GM18507 (cell line): ENCODE results near the gene RS1.

Experiments used
- DNase-seq: peaks from one replicate; pipeline ENCODE4 v3.0.0; 2011; ENCODE audit warnings: low read depth; ENCODE audit not compliant: insufficient read length; ENCODE audit errors: extremely low spot score
- FAIRE-seq: peaks from 2 replicates; lab custom pipeline; 2011; peaks lifted over from hg19 to GRCh38; lab: Jason Lieb, UNC

The RS1 gene

DNA sequence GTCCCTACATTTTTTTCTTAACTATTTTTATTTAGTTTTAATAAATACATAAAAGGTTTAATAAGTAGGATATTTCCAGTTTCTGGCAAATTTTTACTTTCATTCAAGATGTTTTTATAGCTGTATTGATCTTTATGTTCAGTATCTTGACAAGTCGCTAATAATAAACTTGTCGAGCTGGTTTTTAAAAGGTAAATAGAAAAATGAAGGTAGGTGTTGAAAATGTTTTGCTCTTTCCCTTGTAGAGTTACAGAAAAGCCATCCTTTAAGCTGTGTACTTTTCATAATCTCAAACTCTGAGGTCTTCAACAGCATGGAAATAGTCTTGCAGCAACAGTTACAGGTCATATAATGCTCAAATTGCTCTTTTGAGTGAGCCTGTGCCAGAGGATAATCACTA is 52.6 kb downstream of the RS1 start:
- no peak for FAIRE-seq

DNA sequence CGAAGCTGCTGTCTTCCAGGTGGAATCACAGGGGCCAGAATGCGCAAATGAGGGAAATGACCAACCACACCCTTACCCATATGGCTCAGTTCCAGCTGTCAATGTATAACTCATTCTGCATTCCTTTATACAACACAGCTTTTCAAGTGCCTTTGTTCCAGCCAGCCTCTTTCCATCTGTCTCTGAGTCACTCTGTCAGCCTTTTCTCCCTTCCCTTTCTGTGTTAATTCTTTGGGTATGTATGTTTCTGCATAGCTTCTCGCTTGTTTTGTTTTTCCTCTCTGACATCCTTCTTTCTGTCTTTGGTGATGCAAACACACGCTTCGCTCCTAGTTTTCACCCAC is 54.5 kb downstream of the RS1 start:
- DNase-seq (no peak), FAIRE-seq (no peak)

More for the DNA sequence above, 52.6 kb downstream of the RS1 start:
- no peak for DNase-seq

DNA sequence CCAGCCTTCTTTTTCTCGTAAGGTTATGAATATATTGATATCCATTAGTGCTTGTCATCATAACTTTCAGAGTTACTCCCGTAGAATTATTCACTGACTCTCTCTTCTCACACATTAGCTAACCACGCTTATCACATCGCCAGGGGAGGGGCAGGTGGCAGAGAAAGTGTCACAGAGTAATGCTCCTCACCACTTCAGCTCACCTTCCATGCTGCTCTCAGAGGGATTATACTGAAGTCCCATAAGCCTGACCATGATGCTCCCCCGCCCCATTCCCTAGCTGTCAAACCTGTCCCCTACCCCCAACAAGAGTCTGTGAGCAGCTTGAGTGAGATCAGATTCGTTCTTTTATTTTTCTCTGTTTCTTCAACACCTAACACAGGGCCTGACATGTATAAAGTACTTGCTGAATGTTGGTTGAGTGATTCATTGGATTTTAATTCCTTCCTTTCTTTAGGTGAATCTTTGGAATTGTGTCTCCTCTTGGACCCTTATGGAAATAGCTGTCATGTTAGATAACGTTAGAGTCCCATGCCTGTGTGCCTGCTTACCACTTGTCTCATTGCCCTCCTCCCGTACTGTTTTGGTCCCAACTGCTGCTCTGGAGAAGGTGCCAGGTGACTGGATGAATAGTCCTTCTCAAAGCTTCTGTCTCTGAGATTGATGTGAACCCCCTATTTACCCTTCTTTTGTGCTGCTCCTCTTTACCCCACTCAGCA is 55.1 kb downstream of the RS1 start:
- DNase-seq (no peak), FAIRE-seq (no peak)

DNA sequence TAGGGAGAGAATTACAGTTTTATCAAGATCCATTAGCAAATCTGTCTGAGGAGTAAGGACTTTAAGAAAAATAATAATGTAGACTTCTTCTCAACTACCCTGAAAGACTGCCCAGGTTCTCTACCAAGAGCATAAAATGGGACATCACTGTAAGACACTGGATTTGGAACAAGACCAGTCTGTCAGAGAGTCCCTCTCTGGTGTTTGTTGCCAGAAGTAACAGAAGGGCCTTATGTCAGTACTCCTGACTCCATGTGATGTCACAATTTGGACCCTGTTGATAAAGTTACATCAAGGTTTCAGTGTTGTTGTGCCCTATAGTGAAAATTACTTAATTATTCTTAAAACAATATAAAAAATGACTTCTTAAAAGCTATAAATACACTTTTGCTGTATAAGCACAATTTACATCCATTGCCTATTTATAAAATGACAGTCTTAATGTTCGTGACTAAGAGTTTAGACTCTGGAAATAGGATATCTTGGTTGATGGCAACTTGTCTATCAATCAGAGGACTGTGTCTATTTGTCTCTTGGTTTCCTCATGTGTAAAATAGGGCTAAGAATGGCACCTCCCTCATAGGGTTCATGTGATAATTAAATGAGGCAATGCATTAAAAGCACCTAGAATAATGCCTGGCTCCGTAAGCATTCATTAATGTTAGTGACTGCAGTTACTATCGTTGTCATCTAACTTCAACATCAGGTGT is 57.8 kb downstream of the RS1 start:
- FAIRE-seq (no peak), DNase-seq (no peak)

DNA sequence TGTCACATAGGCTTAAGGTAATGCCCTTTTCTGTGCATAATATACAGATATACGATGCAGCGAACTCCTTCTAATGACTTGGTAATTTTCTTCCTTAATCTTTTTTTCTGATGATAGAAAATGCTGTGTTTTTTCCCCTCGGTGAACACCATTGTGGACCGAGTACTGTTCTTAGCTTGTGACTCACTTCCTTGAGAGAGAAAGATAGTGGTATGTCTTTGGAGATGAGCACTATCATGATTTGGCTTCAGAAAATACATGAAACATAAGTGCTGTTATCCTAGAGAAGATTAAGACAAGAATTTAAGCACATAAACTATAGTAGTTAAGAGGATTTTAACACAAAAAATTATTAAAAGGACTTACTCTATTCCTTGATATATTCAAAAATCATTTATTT is 63.9 kb downstream of the RS1 start:
- FAIRE-seq (no peak), DNase-seq (no peak)

DNA sequence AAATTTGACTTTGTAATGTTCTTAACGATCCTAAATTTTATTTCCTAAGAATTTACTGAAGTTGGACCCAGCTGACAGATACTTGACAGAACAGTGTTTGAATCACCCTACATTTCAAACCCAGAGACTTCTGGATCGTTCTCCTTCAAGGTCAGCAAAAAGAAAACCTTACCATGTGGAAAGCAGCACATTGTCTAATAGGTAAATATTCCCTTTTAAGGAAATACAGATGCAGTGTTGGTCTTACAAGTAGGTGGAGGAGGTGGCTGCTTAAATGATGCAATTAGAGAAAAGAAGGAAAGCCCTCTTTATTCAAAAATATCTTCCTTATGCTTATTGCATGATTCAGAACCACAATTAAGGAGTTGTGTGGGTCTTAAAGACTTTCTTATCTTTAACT is 73.5 kb downstream of the RS1 start:
- FAIRE-seq = no peak
- no peak for DNase-seq

DNA sequence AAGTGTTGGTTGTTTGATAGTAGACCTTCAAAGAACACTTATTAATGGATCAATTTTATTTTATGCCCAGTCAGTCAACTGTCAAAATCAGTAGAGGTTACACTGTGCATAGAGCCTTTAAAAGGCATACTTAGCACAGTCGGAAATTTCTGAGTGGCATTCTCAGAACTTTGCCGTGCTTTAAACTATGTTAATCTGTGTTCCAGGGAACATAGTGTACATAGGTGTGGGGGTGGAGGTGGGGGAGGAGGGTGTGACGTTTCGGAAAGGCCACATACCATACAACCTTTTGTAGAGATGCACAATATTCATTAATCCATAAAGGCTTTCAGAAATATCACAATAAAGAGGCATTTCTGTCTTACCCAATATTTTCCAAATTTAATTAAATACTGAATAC is 75.8 kb downstream of the RS1 start:
- no peak for DNase-seq

DNA sequence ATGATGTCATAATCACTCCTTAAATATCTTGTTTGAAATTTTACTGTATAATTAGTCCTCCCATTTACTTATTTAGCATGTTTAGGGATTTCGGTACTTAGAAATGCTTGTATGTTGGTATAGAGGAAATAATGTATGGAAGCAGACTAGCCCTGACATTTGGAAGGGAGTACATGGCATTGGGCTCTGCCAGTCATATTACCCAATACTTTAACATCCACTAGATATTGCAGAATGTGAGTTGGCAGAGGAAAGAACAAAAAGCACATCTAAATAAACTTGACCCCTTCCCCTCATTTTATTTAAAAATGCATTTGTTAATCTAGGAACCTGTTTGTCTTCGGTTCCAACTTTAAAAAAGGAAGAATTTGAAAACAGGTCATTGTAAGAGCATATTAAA is 77.8 kb downstream of the RS1 start:
- FAIRE-seq = no peak

More for the DNA sequence above, 75.8 kb downstream of the RS1 start:
- no peak for FAIRE-seq

DNA sequence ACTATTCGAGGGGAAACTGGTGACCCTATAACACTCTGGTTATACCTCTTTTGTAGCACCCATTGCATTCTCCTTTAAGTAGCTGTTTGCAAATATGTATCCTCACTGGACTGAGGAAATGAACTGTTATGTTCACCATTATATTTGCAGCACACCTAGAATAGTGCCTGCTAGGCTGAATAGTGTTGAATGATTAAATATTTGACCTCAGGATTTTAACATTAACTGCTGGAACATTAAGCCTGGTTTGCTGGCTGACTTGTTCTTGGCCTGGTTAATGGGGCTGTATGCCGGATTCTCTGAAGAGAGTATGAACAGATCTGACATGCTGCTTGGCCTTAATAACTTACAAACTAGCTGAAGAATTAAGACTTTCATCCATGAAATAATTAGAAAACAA is 80.1 kb downstream of the RS1 start:
- peak; percentile 5 for FAIRE-seq
- no peak for DNase-seq

More for the DNA sequence above, 77.8 kb downstream of the RS1 start:
- DNase-seq = no peak
